HEK293 (cell line): ENCODE measurements around the gene ZNF783.

Experiments used
- CTCF ChIA-PET: fragments of 350-600 bp; formaldehyde crosslinking; extraction: SDS; loops from one replicate; lab custom pipeline; 2021; ENCODE audit warnings: antibody characterized with exemption; lab: Yijun Ruan, JAX
- POLR2A ChIA-PET: fragments of 300-600 bp; formaldehyde crosslinking; extraction: SDS; loops from one replicate; lab custom pipeline; 2020; ENCODE audit warnings: antibody characterized with exemption, inconsistent platforms; lab: Yijun Ruan, JAX
- H3K27ac ChIP-seq: fragments of 200-500 bp; sonication (Bioruptor generic); 2 replicates; pipeline ENCODE4 v1.5.1; 2014; ENCODE audit warnings: low read depth, low read length, control low read depth, inconsistent platforms; ENCODE audit errors: extremely low read depth
- H3K36me3 ChIP-seq, 2 experiments: fragments of 200-500 bp in 1 of 2; sonication (Bioruptor generic) in 1 of 2; 1 replicate in 1 of 2; 2 replicates in 1 of 2; pipeline ENCODE4 v1.5.1; 2014 to 2017; ENCODE audit warnings: inconsistent platforms in 2 of 2, low read length in 2 of 2; ENCODE audit not compliant: control insufficient read depth in 2 of 2, insufficient read depth in 1 of 2
- H3K4me1 ChIP-seq: fragments of 200-500 bp; sonication (Bioruptor generic); 2 replicates; pipeline ENCODE4 v1.5.1; 2014; ENCODE audit warnings: mild to moderate bottlenecking, low read length, inconsistent platforms; ENCODE audit not compliant: control insufficient read depth, insufficient read depth
- H3K4me3 ChIP-seq: 2 replicates; pipeline ENCODE4 v1.5.1; 2011; ENCODE audit warnings: low read depth, mild to moderate bottlenecking, control low read depth, low read length, moderate library complexity
- H3K9me3 ChIP-seq: fragments of 200-500 bp; sonication (Bioruptor generic); 2 replicates; pipeline ENCODE4 v1.5.1; 2014; ENCODE audit warnings: low read depth, low read length, inconsistent platforms; ENCODE audit not compliant: control insufficient read depth, insufficient read depth
- BCL11A ChIP-seq: fragments of 450-650 bp; formaldehyde crosslinking; IDR thresholded peaks from 2 replicates; pipeline ENCODE4 v1.5.1; 2016; ENCODE audit warnings: low read depth, missing biosample characterization, missing genetic modification characterization
- YY2 ChIP-seq: fragments of 450-650 bp; formaldehyde crosslinking; IDR thresholded peaks from 2 replicates; pipeline ENCODE4 v1.5.1; 2016; ENCODE audit warnings: missing biosample characterization, missing genetic modification characterization
- ZBTB26 ChIP-seq: fragments of 450-650 bp; formaldehyde crosslinking; optimal IDR thresholded peaks from 2 replicates; pipeline ENCODE3; 2016; ENCODE audit warnings: missing biosample characterization, mild to moderate bottlenecking, missing genetic modification characterization
- ZBTB49 ChIP-seq: fragments of 450-650 bp; formaldehyde crosslinking; IDR thresholded peaks from 2 replicates; pipeline ENCODE4 v1.5.1; 2016; ENCODE audit warnings: missing biosample characterization, missing genetic modification characterization, low read depth
- ZNF184 ChIP-seq: fragments of 450-650 bp; IDR thresholded peaks from 2 replicates; pipeline ENCODE4 v1.5.1; 2018; ENCODE audit warnings: missing biosample characterization, mild to moderate bottlenecking, missing genetic modification characterization
- ZNF223 ChIP-seq: fragments of 450-650 bp; formaldehyde crosslinking; IDR thresholded peaks from 2 replicates; pipeline ENCODE4 v1.5.1; 2016; ENCODE audit warnings: missing biosample characterization, missing genetic modification characterization
- ZNF23 ChIP-seq: fragments of 450-650 bp; formaldehyde crosslinking; IDR thresholded peaks from 2 replicates; pipeline ENCODE4 v1.5.1; 2016; ENCODE audit warnings: missing biosample characterization, missing genetic modification characterization, borderline replicate concordance
- ZNF341 ChIP-seq: fragments of 450-650 bp; formaldehyde crosslinking; IDR thresholded peaks from 2 replicates; pipeline ENCODE4; 2016; ENCODE audit warnings: low read depth, missing biosample characterization, missing genetic modification characterization
- ZNF362 ChIP-seq: fragments of 450-650 bp; formaldehyde crosslinking; IDR thresholded peaks from 2 replicates; pipeline ENCODE4 v1.5.1; 2016; ENCODE audit warnings: missing biosample characterization, missing genetic modification characterization
- ZNF433 ChIP-seq: fragments of 450-650 bp; formaldehyde crosslinking; IDR thresholded peaks from 2 replicates; pipeline ENCODE4 v1.5.1; 2016; ENCODE audit warnings: missing biosample characterization, missing genetic modification characterization, low read depth
- ZNF544 ChIP-seq: fragments of 450-650 bp; formaldehyde crosslinking; IDR thresholded peaks from 2 replicates; pipeline ENCODE4 v1.5.0; 2017; ENCODE audit warnings: missing biosample characterization, missing genetic modification characterization
- ZNF600 ChIP-seq: fragments of 450-650 bp; formaldehyde crosslinking; IDR thresholded peaks from 2 replicates; pipeline ENCODE4 v1.5.1; 2016; ENCODE audit warnings: missing biosample characterization, missing genetic modification characterization
- TF ChIP-seq, protein P1 (sequence below): fragments of 450-650 bp; formaldehyde crosslinking; IDR thresholded peaks from 2 replicates; pipeline ENCODE4 v1.5.1; 2016; ENCODE audit warnings: missing biosample characterization, missing genetic modification characterization

The ZNF783 gene

GRCh38 chr7:149293946-149294633 is 32.1 kb downstream of the ZNF783 start:
- ChIA-PET POLR2A (no interaction called here), CTCF (interaction anchor here (0.7 kb wide), 1 partner anchor 187 kb away, joined by 3 read pairs; no protein-coding TSS in a partner anchor)
- H3K9me3 ChIP-seq = no peaks in the 10 kb centered on the region
- H3K27ac ChIP-seq = no peak overlapping the region
- no peak for TF ChIP-seq ZNF362 (tag by site-specific recombination)
- no peak for TF ChIP-seq YY2 (tag by site-specific recombination)
- no peak for TF ChIP-seq ZNF223 (tag by site-specific recombination)
- TF ChIP-seq ZBTB49 (tag by site-specific recombination) = no peak
- no peak for TF ChIP-seq ZNF544 (tag by site-specific recombination)
- TF ChIP-seq, protein P1, sequence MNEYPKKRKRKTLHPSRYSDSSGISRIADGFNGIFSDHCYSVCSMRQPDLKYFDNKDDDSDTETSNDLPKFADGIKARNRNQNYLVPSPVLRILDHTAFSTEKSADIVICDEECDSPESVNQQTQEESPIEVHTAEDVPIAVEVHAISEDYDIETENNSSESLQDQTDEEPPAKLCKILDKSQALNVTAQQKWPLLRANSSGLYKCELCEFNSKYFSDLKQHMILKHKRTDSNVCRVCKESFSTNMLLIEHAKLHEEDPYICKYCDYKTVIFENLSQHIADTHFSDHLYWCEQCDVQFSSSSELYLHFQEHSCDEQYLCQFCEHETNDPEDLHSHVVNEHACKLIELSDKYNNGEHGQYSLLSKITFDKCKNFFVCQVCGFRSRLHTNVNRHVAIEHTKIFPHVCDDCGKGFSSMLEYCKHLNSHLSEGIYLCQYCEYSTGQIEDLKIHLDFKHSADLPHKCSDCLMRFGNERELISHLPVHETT (tag by site-specific recombination) = no peak
- no peak for TF ChIP-seq BCL11A (tag by site-specific recombination)
- no peak for TF ChIP-seq ZNF184 (tag by site-specific recombination)
- no peak for TF ChIP-seq ZNF23 (tag by site-specific recombination)
- TF ChIP-seq ZBTB26 (tag by site-specific recombination) = no peak
- no peak for TF ChIP-seq ZNF341 (tag by site-specific recombination)
- TF ChIP-seq ZNF600 (tag by site-specific recombination) = no peak
- TF ChIP-seq, all 188 proteins: peak for 0
- H3K36me3 ChIP-seq = peaks cover 0 to 29% of the 10 kb centered on the region in 2 experiments; a peak in 1 of 3 replicates
- no peak overlapping the region for H3K4me3 ChIP-seq
- H3K4me1 ChIP-seq = no peaks in the 10 kb centered on the region

- no peak overlapping the region for H3K27ac ChIP-seq
- no peaks in the 10 kb centered on the region for H3K9me3 ChIP-seq
- CTCF ChIA-PET = no interaction called here
- H3K36me3 ChIP-seq = peaks cover 0 to 24% of the 10 kb centered on the region in 2 experiments; a peak in 1 of 3 replicates
- H3K4me1 ChIP-seq = no peaks in the 10 kb centered on the region
- no peak overlapping the region for H3K4me3 ChIP-seq
- POLR2A ChIA-PET = no interaction called here
- no peak for TF ChIP-seq ZNF433 (tag by site-specific recombination)
Measured at GRCh38 chr7:149294634-149295480, 32.9 kb downstream of the ZNF783 start.
